ENCODE measurements around the gene ANO4. TPM values are rescaled to one million over a fixed set of nuclear protein-coding genes. Genes with fewer than 3 reads are reported as not detected.

ANO4 gene
- total and polyA plus RNA-seq, 2 of the 8 experiments (the other 6 are each of a cell fraction or from before 2014, with no cell fraction given): 1.1 to 3.4 TPM

DNA sequence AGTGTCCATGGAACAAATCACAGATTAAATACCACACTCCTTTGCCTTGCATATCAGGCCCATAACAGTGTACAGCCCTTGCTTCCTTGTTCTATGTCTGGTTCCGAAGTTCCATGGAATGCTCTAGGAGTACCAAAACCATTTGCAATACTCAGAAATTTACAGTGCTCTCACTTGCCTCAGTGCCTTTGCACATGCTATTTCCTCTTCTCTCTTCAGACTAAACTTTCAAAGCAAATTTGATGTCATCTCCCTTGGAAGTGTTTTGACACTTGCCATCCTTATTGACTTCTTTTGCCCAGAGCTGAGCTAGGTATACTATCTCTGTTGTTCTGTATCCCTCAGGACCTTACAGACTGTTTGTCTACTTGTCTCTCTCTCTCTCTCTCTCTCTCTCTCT is 6.1 kb downstream of the ANO4 start:
- no peak overlapping the region for H3K27ac ChIP-seq (ENCODE audit: low read depth, low read length)
- no peak overlapping the region for H3K4ac ChIP-seq (replicated peaks; ENCODE audit: insufficient read length, low read depth, low read length)
- no peak overlapping the region for H2BK120ac ChIP-seq (replicated peaks; ENCODE audit: low read depth, low read length)
- no peak overlapping the region for H2BK15ac ChIP-seq (ENCODE audit: low read length)
- no peaks in the 10 kb centered on the region for H3K79me1 ChIP-seq (ENCODE audit: low read depth, low read length)
- H2AFZ ChIP-seq (ENCODE audit: low read length): no peak overlapping the region
- no peak overlapping the region for H3K4me3 ChIP-seq (ENCODE audit: extremely low read depth in 1 of 4, insufficient read depth in 2 of 4, low read depth in 3 of 4, low read length in 4 of 4)
- H2BK12ac ChIP-seq (ENCODE audit: low read depth, low read length): no peak overlapping the region
- no peak overlapping the region for H3K56ac ChIP-seq (replicated peaks; ENCODE audit: insufficient read length, low read depth, low read length)
- H4K5ac ChIP-seq (ENCODE audit: insufficient read length, low read depth, low read length): no peak overlapping the region
- ChIA-PET CTCF (ENCODE audit: partially characterized antibody) (no interaction called here), POLR2A (ENCODE audit: partially characterized antibody) (no interaction called here)
- H3K18ac ChIP-seq (ENCODE audit: extremely low read depth, low read length): no peak overlapping the region
- H3K79me2 ChIP-seq (ENCODE audit: control insufficient read depth in 1 of 2, insufficient read depth in 2 of 2, low read length in 2 of 2): no peaks in the 10 kb centered on the region
- no peak overlapping the region for H2BK5ac ChIP-seq (ENCODE audit: low read depth, low read length)
- H3K9me3 ChIP-seq (ENCODE audit: insufficient read depth in 2 of 2, low read depth in 1 of 2, low read length in 1 of 2): no peaks in the 10 kb centered on the region
- no peaks in the 10 kb centered on the region for H3K36me3 ChIP-seq (ENCODE audit: control insufficient read depth in 2 of 4, insufficient read depth in 4 of 4, low read length in 3 of 4)
- no peak overlapping the region for H3K9ac ChIP-seq (replicated peaks in 1 of 4; ENCODE audit: extremely low read depth in 1 of 4, low read depth in 3 of 4, low read length in 3 of 4)
- peaks cover 0 to 3% (median 1%) of the 10 kb centered on the region in 4 experiments; a peak in 2 of 7 replicates for H3K4me1 ChIP-seq (replicated peaks in 1 of 4; ENCODE audit: control insufficient read depth in 3 of 4, insufficient read depth in 4 of 4, low read length in 3 of 4)
- no peak overlapping the region for H3K23ac ChIP-seq (ENCODE audit: insufficient read length)
- no peak overlapping the region for H2BK20ac ChIP-seq (ENCODE audit: low read length)
- no peaks in the 10 kb centered on the region for H4K20me1 ChIP-seq (replicated peaks in 1 of 2; ENCODE audit: control insufficient read depth in 1 of 2, insufficient read depth in 2 of 2, low read length in 2 of 2)
- H4K8ac ChIP-seq (ENCODE audit: extremely low read depth, insufficient read depth, low read length): no peak overlapping the region
- no peak overlapping the region for H2AK5ac ChIP-seq (ENCODE audit: low read depth, low read length)
- no peak overlapping the region for H4K91ac ChIP-seq (replicated peaks; ENCODE audit: insufficient read length, low read length)
- no peak overlapping the region for H3K4me2 ChIP-seq (ENCODE audit: insufficient read depth in 1 of 2, low read depth in 2 of 2, low read length in 2 of 2)
- no peaks in the 10 kb centered on the region for H3K23me2 ChIP-seq (ENCODE audit: low read depth, low read length)
- H3K27me3 ChIP-seq (replicated peaks in 1 of 4; ENCODE audit: control insufficient read depth in 3 of 4, extremely low read depth in 1 of 4, insufficient read depth in 3 of 4, low read length in 3 of 4): peaks cover 0 to 1% (median 0%) of the 10 kb centered on the region in 4 experiments; a peak in 1 of 7 replicates
- H3K14ac ChIP-seq (ENCODE audit: insufficient read length): peak overlapping the region; percentile 80
- FAIRE-seq: no peak
- WGBS, 2 experiments (ENCODE audit: extremely low coverage in 1 of 2, insufficient coverage in 1 of 2, insufficient read length in 1 of 2, insufficient replicate concordance in 2 of 2, low coverage in 1 of 2, low lambda C conversion rate in 2 of 2, missing lambda C conversion rate in 1 of 2): 95% methylated on average over 1 of the region's 1 CpG; no CpG with 5 or more reads in 1 of the 2 experiments
- DNase-seq (ENCODE audit: low read depth in 1 of 2, low spot score in 2 of 2): no peak
- no peak for TF ChIP-seq EP300 (IDR thresholded peaks at IDR 0.05; ENCODE audit: borderline replicate concordance in 1 of 2, low read depth in 2 of 2, low read length in 2 of 2)
